GM18519 (cell line): ENCODE data around the gene CSF1.

Experiments used
- ATAC-seq: cut with Tn5 transposase; IDR thresholded peaks from one replicate; pipeline ENCODE4 v1.9.1; 2021; ENCODE audit warnings: mild to moderate bottlenecking, moderate library complexity; ENCODE audit not compliant: unreplicated experiment, low FRiP score

CSF1 gene

GRCh38 chr1:109901141-109901523 is 9.5 kb upstream of the CSF1 start:
- ATAC-seq = no peak

- no peak for ATAC-seq
Measured at GRCh38 chr1:109901524-109902145, 9.0 kb upstream of the CSF1 start.

GRCh38 chr1:109902204-109902985 is 8.3 kb upstream of the CSF1 start:
- no peak for ATAC-seq

- no peak for ATAC-seq
Measured at GRCh38 chr1:109903376-109903930, 7.2 kb upstream of the CSF1 start.

GRCh38 chr1:109904105-109904817 is 6.4 kb upstream of the CSF1 start:
- ATAC-seq = no peak

DNA sequence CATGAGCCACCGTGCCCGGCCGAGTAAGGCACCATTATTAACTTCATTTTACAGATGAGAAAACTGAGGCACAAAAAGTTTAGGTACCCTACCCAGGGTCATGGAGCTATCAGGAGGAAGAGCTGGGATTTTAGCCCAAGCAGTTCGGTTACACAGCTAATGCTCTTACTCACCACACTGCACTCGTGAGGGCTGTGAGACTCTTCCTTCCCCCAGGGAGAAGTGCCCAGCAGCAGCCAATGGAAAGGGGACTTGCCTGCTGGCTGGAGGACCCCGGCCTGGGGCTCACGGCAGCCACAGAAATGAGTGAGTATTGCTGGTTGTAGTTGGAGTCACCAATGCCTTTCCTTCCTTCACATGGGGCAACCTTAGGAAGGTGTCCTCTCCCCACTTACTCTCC is 5.2 kb upstream of the CSF1 start:
- ATAC-seq = no peak

DNA sequence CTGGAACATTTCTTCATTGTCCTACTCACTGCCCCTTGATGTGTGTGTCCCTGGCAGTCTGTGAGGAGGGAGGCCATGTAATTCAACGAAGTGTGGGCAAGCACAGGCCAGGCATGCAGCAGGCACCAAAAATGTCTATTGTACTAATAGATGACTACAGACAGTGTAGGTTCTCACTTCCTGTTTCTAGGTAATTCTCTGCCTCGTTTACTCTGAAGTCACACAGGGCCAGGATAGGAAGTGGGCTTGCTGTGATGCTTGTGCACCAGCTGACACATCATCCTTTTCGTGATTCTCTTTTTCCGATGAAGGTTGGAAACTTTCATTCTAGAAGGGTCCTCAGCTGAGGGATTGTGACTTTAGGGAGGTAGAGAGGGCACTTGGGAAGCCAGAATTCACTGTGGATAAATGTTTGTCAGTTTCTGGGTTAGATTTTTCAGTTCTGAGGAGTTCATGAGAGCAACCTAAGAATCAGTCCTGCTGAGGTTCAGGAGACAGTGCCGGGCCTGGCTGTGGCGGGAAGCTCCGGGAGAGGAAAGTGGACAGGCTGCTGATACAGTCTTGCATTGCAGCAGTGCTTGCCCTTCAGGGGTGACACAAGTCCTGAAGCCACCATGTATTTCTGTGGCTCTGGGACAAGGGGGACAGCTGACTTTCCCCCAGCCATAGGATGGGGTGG is 4.3 kb upstream of the CSF1 start:
- ATAC-seq = peak; percentile 85

DNA sequence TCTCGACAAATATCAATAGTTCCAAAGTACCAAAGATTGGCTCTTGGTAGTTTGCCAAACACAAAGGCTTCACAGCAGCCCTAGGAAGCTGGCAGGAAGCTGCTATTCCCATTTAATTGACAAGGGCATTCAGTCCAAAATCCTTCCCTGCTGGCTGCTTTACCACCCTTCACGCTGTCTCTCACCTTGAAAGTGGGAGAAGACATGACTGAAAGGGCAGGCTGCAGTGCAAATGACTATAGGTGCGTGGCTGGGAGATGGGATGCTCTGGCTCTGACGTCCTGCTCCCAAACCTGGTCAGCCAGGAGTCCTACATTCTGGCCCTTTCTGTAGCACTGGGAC is 3.8 kb upstream of the CSF1 start:
- ATAC-seq = no peak

DNA sequence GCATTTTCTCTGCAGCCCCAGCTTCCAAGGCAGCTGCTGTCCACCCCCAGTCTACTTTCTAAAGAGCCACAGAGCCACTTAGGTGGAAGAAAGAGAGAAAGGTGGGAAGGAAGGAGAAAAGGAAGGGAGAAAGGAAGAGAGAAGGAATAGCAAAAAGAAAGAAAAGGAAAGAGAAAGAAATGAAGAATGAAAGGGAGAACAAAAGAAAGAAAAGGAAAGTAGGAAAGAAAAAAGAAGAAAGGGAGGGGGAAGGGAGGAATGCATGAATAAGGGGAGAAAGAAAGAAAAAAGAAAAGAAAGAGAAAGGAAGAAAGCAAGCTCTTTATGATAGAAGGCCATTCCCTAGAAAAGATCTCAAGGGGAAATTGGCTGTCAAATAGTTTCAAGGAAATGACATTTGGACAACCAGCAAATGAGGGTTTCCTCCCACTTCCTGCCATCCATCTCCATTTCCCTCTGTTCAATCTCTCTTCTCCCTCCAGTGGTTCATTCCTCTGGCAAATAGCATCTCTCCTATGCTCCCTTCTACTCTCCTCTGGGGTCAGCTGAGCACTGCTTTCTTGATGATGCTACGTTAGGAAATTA is 3.4 kb upstream of the CSF1 start:
- no peak for ATAC-seq

GRCh38 chr1:109908836-109909235 is 1.8 kb upstream of the CSF1 start:
- no peak for ATAC-seq

DNA sequence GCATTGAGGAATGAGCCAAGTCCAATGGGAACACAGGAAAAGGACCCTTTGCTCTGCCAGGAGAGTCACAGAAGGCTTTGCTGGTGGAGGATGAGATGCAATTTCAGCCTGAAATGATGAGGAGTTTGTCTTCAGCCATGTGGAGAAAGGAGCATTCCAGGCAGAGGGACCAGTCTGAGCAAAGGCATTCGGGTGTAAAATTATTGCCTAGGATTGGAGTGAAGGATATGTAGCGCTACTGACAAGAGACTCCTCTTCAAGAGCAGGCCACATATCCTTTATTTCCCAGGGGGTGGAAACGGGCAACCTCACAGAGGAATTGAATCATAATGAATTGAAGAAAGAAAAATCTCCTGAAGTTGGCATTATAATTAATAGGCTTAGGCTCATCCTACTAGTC is 1.1 kb upstream of the CSF1 start:
- no peak for ATAC-seq

- no peak for ATAC-seq
Measured at GRCh38 chr1:109910963-109911798, 532 bp downstream of the CSF1 start.

DNA sequence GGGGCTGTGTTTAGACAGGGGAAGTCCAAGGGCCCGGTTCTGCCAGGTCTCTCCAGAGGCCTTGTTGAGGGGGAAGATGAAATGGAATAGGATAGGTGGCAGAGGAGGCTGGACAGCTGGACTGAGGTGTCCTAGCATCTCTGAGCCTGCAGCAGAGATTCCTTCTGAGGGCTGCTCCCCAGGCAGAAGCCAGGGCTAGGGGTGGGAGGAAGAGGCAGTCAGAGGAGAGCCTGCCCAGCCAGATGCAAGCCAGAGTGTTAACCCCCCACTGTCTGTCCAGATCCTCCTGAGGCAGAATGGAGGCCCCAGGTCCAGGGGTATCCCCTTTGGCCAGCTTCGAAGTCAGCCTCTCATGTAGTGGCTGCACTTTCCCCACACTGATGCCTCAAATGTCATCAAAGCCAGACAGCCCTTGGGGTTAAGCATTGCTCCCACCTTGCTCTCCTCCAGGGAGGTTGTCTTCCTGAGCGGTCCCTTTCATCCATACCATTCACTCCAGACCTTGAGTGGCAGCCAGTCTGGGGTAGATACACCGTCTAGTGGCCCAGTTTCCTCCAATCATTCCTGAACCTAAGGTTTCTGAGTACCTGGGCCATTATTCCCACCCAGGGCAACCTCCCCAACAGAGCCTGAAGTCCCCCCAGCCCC is 1.7 kb downstream of the CSF1 start:
- no peak for ATAC-seq

DNA sequence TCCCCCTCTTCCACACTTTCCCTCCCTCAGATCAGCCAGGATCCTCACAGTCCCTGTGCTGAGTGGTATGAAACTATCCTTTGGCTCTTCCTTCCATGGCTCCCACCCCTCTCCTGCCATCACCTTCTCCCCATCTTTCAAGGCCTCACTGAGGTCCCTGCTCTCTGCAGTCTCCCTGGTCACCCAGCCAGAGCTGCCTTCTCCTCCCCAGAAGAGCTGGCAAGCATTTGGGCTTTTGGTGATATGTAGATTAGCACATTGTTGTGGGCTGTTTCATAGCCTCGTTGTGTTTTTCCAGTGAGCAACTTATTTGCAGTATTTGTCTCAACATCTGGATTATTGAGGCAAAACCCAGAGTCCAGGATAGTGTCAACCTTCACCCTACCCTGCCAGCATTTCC is 2.2 kb downstream of the CSF1 start:
- no peak for ATAC-seq

DNA sequence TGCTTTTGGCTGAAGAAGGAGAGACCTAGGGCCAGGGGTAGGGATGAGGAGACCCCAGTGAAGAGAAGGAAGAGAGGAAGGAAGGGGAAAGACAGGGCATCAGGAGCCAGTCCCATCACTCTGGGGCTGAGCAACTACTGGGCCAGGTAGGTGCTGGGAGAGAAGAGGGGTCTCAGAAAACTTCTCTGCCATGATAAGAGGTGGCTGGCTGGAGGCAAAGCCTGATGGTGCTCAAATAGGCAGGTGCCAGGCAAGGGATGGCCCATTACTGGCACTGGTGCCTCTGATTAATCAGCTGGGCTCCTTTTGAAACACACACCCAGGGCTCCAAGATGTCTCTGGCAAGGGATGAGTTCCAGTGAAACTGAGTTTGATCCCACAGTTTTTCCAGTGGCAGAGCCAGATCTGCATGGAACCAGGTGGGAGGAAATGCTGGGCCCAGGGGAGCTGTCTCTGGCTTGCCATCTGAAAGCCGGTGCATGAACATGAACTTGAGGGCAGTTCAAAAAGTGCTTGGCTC is 2.8 kb downstream of the CSF1 start:
- no peak for ATAC-seq

- ATAC-seq = no peak
Measured at GRCh38 chr1:109914587-109915240, 4.1 kb downstream of the CSF1 start.

DNA sequence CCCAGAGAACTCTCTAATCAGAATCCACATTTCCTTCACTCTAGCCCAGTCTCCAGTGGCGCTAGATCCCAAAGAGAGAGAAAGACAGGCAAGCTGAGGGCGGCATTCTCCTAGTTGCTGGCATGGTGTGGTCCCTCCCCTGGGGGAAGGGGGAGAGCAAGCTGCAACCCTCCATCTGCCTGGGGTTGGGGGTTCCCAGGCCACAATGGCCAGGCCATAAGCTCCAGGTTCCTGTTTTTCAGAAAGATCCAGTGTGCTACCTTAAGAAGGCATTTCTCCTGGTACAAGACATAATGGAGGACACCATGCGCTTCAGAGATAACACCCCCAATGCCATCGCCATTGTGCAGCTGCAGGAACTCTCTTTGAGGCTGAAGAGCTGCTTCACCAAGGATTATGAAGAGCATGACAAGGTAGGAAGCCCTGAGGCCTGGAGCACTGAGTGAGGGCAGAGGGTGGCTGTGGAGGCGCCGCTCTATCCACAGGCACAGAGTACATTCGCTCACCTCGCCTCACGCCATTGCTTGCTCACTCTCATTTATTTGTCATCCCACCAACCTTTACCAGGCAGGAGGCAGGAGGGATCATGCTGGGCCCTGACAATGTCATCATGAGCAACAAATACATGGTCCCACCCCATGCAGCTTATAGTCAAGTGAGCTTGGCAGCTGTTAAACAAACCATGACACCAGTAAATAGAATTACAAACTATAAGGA is 6.6 kb downstream of the CSF1 start:
- no peak for ATAC-seq
